ENCODE measurements around the gene RTN4RL1. TPM values are rescaled to one million over a fixed set of nuclear protein-coding genes. Genes with fewer than 3 reads are reported as not detected.

The RTN4RL1 gene
- total and polyA plus RNA-seq, 2 of the 13 experiments (the other 11 are each of a cell fraction or from before 2014, with no cell fraction given) = 0.01 TPM; not detected in 1

DNA sequence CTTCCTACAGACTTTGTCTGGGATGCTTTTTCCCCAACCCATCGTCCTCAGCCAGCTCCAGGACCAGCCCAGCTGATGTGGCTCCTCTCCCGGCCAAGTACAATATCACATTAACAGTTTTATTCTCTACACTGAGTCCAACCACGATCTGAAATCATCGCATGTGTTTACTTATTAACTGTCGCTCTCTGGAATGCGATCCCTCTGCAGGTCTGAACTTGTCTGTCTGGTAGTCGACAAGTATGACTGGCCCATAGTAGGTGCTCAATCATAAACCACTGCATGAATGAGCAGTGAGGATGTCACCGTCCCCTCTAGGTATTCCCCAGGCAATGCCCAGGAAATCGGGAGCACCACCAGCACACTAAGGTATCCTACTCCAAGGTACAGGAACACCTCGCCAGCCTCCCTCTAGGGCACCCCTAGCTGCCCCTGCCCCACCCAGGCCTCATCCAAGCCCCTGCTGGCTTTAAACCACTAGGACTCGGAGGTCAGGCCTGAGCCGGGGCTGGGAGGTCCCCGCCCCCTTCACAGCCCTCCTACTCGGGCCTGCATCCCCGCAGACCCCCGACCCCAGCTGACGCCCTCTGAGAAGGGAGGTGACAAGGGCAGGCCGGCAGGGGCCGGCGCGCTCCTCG is 27.7 kb downstream of the RTN4RL1 start (continued):
- TF ChIP-seq GATAD1 (CRISPR knock-in tag; IDR thresholded peaks at IDR 0.05) (no peak), NR1H2 (CRISPR knock-in tag; IDR thresholded peaks at IDR 0.05; ENCODE audit: borderline replicate concordance, low read depth) (0 out of 2 replicates have a peak, but pooled peaks have one; percentile 47), SNAI1 (CRISPR knock-in tag; IDR thresholded peaks at IDR 0.05; ENCODE audit: borderline replicate concordance) (0 out of 2 replicates have a peak, but pooled peaks have one; percentile 75), PHF8 (CRISPR knock-in tag; IDR thresholded peaks at IDR 0.05) (peak; percentile 44), KDM1A (CRISPR knock-in tag; IDR thresholded peaks at IDR 0.05) (peak; percentile 0; the same call in 1 of the 2 replicates), PHF5A (CRISPR knock-in tag; IDR thresholded peaks at IDR 0.05; ENCODE audit: low read depth, unreplicated experiment) (peak; percentile 29), SAP130 (CRISPR knock-in tag; IDR thresholded peaks at IDR 0.05; ENCODE audit: low read depth) (peak; percentile 29; the same call in 1 of the 2 replicates), KDM3A (CRISPR knock-in tag; IDR thresholded peaks at IDR 0.05; ENCODE audit: low read depth) (peak; percentile 8; the same call in 1 of the 2 replicates), FOXA1 (IDR thresholded peaks at IDR 0.05) (no peak), FOXA1 (CRISPR knock-in tag; IDR thresholded peaks at IDR 0.05) (peak; percentile 52; the same call in 1 of the 2 replicates), MED13 (CRISPR knock-in tag; IDR thresholded peaks at IDR 0.05) (no peak), ZSCAN22 (CRISPR knock-in tag; IDR thresholded peaks at IDR 0.05) (peak; percentile 11; the same call in 1 of the 2 replicates), ZNF672 (CRISPR knock-in tag; IDR thresholded peaks at IDR 0.05) (no peak), NFIB (CRISPR knock-in tag; IDR thresholded peaks at IDR 0.05; ENCODE audit: borderline replicate concordance) (no peak), ZMYM3 (CRISPR knock-in tag; IDR thresholded peaks at IDR 0.05) (0 out of 2 replicates have a peak, but pooled peaks have one; percentile 0), FOXP1 (IDR thresholded peaks at IDR 0.05) (no peak), FOXP1 (CRISPR knock-in tag; IDR thresholded peaks at IDR 0.05) (0 out of 2 replicates have a peak, but pooled peaks have one; percentile 4), SOX6 (IDR thresholded peaks at IDR 0.05) (no peak), SOX6 (CRISPR knock-in tag; IDR thresholded peaks at IDR 0.05) (0 out of 2 replicates have a peak, but pooled peaks have one; percentile 12)
- TF ChIP-seq, protein P1, sequence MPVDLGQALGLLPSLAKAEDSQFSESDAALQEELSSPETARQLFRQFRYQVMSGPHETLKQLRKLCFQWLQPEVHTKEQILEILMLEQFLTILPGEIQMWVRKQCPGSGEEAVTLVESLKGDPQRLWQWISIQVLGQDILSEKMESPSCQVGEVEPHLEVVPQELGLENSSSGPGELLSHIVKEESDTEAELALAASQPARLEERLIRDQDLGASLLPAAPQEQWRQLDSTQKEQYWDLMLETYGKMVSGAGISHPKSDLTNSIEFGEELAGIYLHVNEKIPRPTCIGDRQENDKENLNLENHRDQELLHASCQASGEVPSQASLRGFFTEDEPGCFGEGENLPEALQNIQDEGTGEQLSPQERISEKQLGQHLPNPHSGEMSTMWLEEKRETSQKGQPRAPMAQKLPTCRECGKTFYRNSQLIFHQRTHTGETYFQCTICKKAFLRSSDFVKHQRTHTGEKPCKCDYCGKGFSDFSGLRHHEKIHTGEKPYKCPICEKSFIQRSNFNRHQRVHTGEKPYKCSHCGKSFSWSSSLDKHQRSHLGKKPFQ (CRISPR knock-in tag; IDR thresholded peaks at IDR 0.05; ENCODE audit: insufficient replicate concordance) = no peak

Measured in HepG2 (cell line).